CD4-positive, alpha-beta T cell treated with Interleukin-6 at 100 ng/mL for 8 hours (primary cell): ENCODE results near the gene CSNK2B.
"Not testable (repeated sequence)": the region's sequence is repeated elsewhere in the genome, so short reads cannot be mapped to it uniquely, and the experiment has no call there.

Experiments used
- DNase-seq: peaks from one replicate; pipeline ENCODE4 v3.0.0-alpha.2; 2020; ENCODE audit warnings: mixed read lengths, low spot score

CSNK2B gene

DNA sequence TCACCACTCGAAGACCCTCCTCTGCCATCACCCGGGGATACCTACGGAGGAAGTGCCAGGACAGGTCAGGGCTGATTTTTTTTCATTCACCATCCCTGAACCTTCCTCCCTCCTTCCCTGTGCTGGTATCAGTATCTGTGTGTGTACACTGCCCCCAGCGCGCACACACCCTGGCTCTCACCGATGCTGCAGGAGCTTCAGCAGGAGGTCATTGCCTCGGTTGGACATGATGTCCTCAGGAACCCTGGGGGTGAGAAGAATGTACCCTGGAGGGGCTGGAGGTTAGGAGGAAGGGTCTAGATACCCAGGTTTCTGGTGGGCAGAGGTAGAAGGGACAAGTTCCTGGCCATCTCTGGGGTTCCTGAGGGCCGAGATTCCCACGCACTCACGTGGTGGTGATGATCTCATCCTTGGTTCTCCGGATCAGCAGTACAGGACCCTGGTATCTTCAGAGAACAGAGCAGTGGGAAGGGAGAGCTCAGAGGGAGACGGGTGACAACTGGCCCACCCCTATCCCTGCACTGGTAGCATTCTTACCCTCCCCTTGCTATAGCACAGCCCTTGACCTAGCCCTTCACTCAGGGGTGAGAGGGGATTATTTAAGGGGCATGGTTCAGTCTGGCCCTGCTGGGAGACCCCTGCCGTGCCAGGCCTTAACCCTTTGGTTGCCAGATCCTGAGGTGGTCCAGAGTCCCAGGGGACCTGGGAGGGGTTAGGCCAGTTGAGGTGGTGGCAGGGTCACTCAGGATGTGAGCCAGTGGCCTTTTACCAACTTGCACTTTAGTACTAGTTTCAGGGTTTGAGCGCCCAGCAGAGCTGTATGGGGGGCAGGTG is 22.2 kb downstream of the CSNK2B start:
- no peak for DNase-seq

GRCh38 chr6:31689249-31690110 is 23.6 kb downstream of the CSNK2B start:
- no peak for DNase-seq

DNA sequence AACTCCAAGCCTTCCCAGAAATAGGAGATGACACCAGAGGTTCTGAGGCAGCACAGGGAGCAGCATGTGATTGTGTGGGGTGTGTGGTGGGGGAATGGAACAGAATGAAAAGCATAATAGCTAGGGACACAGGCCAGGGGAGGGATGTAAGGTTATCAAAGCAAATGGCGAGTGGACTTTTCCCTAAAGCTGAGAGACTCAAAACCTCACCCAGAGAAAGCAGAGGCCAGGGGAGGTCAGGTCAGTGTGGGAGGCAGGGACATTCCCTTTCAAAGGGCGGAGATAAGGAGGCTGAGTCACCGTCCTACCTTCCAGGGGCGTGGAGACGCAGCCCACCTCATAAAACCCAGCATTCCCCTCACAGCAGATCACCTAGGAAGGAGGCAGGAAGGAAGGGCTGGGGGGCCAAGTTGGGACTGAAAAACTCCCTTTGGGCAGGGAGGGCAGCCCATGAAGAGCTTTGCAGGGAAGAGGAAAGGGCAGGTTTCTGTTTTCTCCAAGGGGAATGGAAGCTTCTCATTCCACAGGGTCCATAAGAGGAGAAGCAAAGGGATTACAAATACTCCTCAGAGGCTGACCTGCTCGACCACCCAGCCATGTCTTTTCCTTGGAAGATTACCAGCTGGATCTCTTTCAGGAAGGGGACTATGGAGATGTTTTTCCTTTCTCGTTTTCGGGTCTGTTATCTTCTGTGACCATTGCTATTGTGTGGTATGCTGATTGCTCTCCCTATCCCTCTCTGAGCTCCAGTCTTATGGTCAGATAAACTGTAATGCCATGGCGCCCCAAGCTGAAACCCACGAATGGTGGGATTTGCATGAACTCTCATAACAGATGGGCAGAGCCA is 24.6 kb downstream of the CSNK2B start:
- no peak for DNase-seq

- DNase-seq: no peak
These were observed 25.2 kb downstream of the CSNK2B start for GRCh38 chr6:31691078-31691463.

- no peak for DNase-seq
These were observed 25.8 kb downstream of the CSNK2B start for GRCh38 chr6:31691564-31692108.

- DNase-seq: no peak
These were observed 26.5 kb downstream of the CSNK2B start for GRCh38 chr6:31692353-31692752.

- DNase-seq: no peak
These were observed 27.0 kb downstream of the CSNK2B start for GRCh38 chr6:31692886-31693285.

- DNase-seq: no peak
These were observed 27.7 kb downstream of the CSNK2B start for GRCh38 chr6:31693535-31693934.

- no peak for DNase-seq
These were observed 31.7 kb downstream of the CSNK2B start for GRCh38 chr6:31697555-31697954.

DNA sequence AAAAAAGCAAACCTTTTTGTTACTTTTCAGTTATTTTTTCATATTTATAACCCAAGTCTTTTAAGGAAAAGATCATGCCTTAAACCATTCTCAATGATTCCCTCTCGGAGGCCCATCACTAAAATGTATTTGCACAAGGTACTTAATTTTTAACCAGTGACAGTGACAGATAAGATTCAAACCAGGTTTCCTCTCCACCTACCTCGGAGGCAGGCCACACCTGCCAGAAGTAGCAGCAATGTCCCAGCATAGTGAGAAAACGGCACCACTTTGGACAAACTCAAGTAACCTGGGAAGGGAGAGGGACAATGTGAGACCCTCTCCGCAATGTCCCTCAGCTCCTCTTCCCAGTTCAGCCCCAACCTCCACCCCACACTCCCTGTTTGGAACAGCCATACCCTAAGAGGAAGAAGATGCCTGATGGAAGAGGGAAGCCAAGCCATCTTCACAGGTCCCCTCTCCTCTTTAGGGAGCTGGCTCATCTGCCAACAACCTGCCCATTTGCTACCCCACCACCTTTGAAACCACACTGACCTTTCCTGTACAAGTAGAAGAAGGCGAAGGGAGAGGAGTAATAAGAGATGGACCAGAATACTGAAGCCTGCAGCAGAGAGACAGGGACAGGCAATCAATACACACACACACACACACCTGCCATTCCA is 35.0 kb downstream of the CSNK2B start:
- no peak for DNase-seq

GRCh38 chr6:31701666-31702404 is 36.0 kb downstream of the CSNK2B start:
- DNase-seq: no peak

- DNase-seq: no peak
These were observed 36.5 kb downstream of the CSNK2B start for GRCh38 chr6:31702405-31702818.

DNA sequence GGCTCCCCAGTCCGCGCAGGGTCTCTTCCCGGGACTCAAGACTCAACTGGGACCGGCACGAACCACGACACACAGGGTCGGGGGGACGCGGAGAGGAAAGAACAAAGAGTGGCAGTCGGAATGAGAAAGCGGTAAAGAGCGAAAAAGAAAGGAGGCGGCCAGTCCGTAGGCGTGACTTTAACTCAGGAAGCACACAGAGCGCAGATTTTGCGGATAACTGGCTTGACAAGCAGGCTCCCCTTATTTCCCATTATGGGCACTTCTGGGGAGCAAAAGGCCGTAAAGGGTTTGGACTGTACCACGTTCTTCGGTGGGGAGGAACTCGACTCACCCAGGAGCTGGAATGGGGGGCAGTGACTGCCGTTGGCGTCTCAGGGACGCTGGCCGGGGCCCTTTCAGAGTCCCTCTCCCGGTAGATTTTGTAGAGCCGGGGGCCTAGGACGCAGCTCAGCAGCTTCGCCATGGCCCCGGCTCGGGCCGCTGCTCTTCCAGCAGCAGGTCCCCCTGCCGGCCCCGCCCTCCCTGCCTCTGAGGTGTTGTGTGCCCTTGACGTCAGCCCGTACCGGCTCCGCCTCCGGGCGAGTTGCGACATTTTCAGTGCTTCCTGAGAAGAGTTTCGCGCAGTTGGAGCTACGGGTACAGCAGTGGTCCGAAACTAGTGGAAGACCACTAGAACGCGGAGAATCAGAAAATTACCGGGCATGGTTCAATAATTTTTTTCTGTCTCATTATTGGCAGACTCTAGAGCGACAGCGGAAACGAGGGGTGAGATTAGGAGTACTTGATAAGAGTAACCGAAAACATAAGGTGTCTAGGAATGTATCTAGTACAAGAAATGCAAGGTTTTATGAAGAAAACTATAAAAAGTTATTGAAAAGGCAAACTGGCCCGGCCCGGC is 37.2 kb downstream of the CSNK2B start, which contains the start of gene ABHD16A:
Gene ABHD16A (minus strand): TSS at position 506 of the 898 bp plus-strand sequence. CDS start 43 bp downstream, at position 463.
- peak; percentile 98 for DNase-seq

- DNase-seq: no peak
These were observed 40.1 kb downstream of the CSNK2B start for GRCh38 chr6:31705931-31706330.

DNA sequence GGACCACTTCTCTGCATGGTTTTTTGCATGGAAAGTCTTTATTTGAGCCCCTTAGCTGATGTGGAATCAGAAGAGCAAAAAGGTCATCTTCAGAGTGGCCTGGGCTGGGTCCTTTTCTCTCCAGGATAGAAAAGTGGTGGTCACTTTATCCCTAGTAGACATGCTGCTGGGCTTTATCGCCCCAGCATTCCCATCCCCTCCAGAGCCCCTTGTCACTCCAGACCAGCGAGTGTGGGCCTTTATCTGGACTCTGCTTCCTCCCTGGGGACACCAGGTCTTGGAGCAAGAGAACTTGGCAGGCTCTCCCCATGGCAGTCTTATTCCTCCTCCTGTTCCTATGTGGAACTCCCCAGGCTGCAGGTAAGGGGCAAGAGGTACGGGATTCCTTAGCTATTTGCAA is 40.7 kb downstream of the CSNK2B start, which contains the start of gene LY6G6F:
Gene LY6G6F (plus strand): TSS at position 268 of the 400 bp plus-strand sequence. CDS start 41 bp downstream, at position 309.
- DNase-seq: no peak

DNA sequence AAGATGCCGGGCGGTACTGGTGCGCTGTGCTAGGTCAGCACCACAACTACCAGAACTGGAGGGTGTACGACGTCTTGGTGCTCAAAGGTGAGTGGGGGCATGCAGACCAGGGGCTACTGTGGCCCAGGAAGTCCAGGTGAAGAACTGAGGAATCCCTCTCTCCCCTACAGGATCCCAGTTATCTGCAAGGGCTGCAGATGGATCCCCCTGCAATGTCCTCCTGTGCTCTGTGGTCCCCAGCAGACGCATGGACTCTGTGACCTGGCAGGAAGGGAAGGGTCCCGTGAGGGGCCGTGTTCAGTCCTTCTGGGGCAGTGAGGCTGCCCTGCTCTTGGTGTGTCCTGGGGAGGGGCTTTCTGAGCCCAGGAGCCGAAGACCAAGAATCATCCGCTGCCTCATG is 41.8 kb downstream of the CSNK2B start:
- DNase-seq: no peak

DNA sequence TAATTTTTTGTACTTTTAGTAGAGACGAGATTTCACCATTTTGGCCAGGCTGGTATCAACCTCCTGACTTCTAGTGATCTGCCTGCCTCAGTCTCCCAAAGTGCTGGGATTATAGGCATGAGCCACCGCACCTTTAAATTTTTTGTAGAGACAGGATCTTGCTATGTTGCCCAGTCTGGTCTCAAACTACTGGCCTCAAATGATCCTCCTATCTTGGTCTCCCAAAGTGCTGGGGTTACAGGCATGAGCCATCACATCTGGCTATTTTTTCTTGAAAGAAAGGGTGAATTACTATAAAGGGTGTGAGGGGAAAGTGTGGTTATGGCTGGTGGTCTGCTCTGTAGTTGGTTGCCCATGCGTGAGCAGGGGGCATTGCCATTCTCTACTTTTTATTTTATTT is 42.3 kb downstream of the CSNK2B start:
- no peak for DNase-seq

- DNase-seq: not testable (repeated sequence)
These were observed 43.3 kb downstream of the CSNK2B start for GRCh38 chr6:31709157-31709556.

- no peak for DNase-seq
These were observed 44.8 kb downstream of the CSNK2B start for GRCh38 chr6:31710523-31711219.
